HUES6 (cell line): Measurements from ENCODE around the gene OR1D5.

Source experiments
- H3K27ac ChIP-seq: 2 replicates; pipeline ENCODE4 v1.7.0; 2013; ENCODE audit warnings: low read depth, mild to moderate bottlenecking, low read length, inconsistent platforms
- H3K27me3 ChIP-seq: 2 replicates; pipeline ENCODE4 v1.6.1; 2013; ENCODE audit warnings: low read length; ENCODE audit not compliant: control insufficient read depth, insufficient read depth
- H3K36me3 ChIP-seq: 2 replicates; pipeline ENCODE4 v1.6.1; 2013; ENCODE audit warnings: low read length; ENCODE audit not compliant: control insufficient read depth, insufficient read depth
- H3K4me1 ChIP-seq: 2 replicates; pipeline ENCODE4 v1.6.1; 2013; ENCODE audit warnings: low read length; ENCODE audit not compliant: control insufficient read depth, insufficient read depth
- H3K4me3 ChIP-seq: 2 replicates; pipeline ENCODE4 v1.5.1; 2013; ENCODE audit warnings: low read depth, low read length
- H3K9ac ChIP-seq: one replicate; pipeline ENCODE4 v1.6.1; 2013; ENCODE audit warnings: mild to moderate bottlenecking, low read length
- H3K9me3 ChIP-seq: 2 replicates; pipeline ENCODE4 v1.6.1; 2013; ENCODE audit warnings: low read depth, low read length; ENCODE audit not compliant: control insufficient read depth, insufficient read depth

OR1D5 gene

GRCh38 chr17:3019761-3020160 is 43.6 kb downstream of the OR1D5 start:
- Histone ChIP-seq H3K27ac (no peak overlapping the region), H3K4me1 (no peaks in the 10 kb centered on the region), H3K9ac (no peak overlapping the region), H3K9me3 (peaks cover 16% of the 10 kb centered on the region), H3K27me3 (no peaks in the 10 kb centered on the region), H3K36me3 (peaks cover 74% of the 10 kb centered on the region), H3K4me3 (no peak overlapping the region)

DNA sequence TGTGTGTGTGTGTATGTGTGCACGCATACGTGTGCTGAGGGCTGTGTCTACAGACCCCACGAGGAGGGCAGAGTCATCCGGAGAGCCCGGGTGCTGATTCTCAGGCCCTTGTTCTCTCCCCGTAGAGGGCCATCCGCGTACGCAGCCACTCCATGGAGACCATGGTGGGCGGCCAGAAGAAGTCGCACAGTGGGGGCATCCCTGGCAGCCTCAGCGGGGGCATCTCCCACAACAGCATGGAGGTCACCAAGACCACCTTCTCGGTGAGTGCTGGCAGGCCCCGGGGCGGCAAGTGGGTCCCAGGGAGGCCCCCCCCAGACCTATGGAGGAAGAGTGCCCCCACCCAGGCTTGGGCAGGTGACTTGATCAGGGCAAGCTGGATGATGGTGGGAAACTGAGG is 45.5 kb downstream of the OR1D5 start:
- Histone ChIP-seq H3K4me1 (no peaks in the 10 kb centered on the region), H3K27me3 (no peaks in the 10 kb centered on the region), H3K27ac (no peak overlapping the region), H3K36me3 (peaks cover 69% of the 10 kb centered on the region), H3K9ac (no peak overlapping the region), H3K9me3 (peaks cover 12% of the 10 kb centered on the region), H3K4me3 (no peak overlapping the region)

GRCh38 chr17:3015890-3016289 is 47.5 kb downstream of the OR1D5 start:
- peaks cover 57% of the 10 kb centered on the region for H3K36me3 ChIP-seq
- H3K27ac ChIP-seq = no peak overlapping the region
- no peaks in the 10 kb centered on the region for H3K4me1 ChIP-seq
- H3K27me3 ChIP-seq = no peaks in the 10 kb centered on the region
- no peak overlapping the region for H3K9ac ChIP-seq
- no peak overlapping the region for H3K4me3 ChIP-seq
- no peaks in the 10 kb centered on the region for H3K9me3 ChIP-seq

GRCh38 chr17:3012926-3013581 is 50.4 kb downstream of the OR1D5 start:
- no peak overlapping the region for H3K9ac ChIP-seq
- H3K36me3 ChIP-seq = peaks cover 55% of the 10 kb centered on the region
- no peak overlapping the region for H3K4me3 ChIP-seq
- no peak overlapping the region for H3K27ac ChIP-seq
- no peaks in the 10 kb centered on the region for H3K4me1 ChIP-seq
- H3K27me3 ChIP-seq = no peaks in the 10 kb centered on the region
- H3K9me3 ChIP-seq = no peaks in the 10 kb centered on the region
